RPMI8226 (cell line): ENCODE results near the gene ACTR1A.
"Not testable (repeated sequence)": the region's sequence is repeated elsewhere in the genome, so short reads cannot be mapped to it uniquely, and the experiment has no call there.

Source experiments
- DNase-seq: peaks from one replicate; pipeline ENCODE4 v3.0.0-alpha.2; 2015

Gene ACTR1A

DNA sequence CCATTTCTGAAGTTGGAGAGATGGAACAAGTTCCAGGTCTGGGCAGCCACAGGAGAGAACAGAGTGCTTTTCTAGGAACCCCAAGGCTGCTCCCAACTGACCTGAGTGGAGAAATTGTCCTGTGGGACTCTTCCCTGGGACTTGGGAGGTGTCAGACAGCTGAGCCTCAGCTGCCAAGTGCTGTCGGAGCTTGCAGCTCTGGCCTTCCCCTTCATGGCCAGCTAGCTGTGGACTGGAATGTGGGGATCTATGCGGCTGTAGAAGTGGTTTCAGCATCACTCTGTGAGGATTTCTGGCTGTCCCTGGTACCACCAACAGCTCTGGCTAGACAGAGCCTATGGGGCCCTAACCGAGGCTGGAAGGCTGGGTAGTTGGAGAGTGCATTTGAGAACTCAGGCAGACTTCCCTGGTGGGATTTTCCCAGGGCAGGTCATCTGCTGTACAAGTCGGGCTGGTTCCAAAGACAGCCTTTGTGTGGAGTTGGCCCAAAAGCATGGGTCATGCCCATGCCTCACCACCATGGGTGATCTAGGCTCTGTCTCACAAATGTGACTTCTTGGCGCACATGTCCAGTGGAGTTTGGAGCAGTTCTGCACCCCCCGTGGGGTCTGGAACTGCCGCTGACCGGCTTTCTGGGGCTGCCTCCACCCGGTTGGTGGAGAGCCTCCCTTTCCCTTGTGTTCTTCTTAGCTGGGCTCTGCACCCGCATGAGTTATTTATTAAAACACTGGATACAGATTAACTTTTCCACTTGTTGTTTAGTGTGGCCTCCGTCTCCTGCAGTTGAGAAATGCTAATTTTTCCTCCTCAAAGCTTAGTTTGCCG is 12.2 kb upstream of the ACTR1A start:
- no peak for DNase-seq

DNA sequence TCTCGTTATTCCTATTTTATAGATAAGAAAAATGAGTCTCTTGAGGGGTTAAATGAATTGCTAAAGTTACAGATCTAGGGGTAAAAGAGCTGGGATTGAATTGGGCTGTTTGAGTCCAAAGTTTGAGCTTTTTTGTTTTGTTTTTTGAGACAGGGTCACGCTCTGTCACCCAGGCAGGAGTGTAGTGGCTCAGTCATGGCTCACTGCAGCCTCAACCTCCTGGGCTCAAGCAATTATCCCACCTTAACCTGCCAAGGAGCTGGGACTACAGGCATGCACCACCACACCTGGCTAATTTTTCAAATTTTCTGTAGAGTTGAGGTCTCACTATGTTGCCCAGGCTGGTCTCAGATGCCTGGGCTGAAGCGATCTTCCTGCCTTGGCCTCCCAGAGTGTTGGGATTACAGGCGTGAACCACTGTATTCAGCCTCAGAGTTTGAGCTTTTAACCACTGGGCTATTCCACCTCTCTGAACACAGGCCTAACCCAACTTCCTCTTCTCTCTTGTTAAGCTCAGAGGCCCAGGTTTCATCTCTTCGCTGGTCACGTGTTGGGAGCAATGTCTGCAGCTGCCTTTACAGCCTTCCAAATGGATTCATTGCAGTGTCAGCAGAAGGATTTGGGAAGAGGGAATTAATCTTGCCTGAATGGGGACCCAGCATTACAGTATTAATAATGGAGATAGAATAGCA is 9.2 kb upstream of the ACTR1A start:
- DNase-seq, result peak; percentile 14

DNA sequence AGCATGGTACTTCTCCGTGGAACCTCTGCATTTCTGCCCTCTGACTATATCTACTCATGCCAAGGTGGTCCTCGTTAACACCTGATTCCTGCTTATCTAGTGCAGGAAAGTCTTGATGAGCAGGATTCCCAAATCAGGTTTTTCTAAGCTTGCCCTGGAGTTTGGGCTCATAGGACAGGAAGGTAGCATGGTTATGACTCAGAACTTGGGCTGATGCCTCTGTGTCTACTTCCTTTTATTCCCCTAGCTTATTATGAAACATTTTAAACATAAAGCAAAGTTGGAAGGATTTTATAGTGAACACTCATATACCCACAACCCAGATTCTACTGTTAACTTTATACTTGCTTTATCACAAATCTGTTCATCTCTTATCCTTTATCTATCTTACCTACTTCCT is 6.9 kb upstream of the ACTR1A start:
- no peak for DNase-seq

DNA sequence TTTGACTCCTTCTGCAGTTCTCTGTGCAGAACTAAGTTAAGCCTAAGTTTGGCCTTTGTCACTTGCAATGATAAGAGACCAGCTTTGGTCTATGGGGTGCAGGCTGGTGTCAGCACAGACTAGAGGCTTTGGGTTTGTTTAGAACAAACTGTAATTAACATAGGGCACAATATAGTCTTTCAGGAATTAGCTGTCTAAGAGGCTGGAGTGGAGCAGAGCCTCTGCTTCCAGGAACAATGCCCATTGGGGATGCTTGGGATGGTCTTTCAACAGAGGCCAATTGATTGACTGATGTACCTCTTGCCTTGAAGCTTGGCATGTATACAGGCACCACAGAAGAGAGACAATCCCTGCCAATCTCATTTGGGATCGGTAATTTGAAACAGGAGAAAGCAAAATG is 6.0 kb upstream of the ACTR1A start:
- DNase-seq, result no peak

DNA sequence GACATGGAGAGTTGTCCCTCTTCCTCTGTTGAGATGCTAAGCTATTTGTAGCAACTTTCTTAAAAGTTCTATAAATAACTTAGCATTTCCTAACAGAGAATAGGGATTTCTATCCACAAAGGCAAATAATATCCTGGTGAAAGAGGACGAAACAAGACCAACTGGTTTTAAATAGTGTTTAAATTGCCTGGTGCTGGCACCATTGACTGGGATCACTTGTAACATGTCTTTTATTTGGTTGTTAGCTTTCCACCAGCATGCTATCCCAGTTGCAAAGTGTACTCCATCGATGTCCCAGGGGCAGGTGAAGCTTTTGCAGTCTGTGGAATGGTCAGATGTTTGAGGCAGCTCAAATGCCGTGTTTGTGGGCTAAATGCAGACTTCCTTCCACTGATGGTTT is 5.0 kb upstream of the ACTR1A start:
- no peak for DNase-seq

DNA sequence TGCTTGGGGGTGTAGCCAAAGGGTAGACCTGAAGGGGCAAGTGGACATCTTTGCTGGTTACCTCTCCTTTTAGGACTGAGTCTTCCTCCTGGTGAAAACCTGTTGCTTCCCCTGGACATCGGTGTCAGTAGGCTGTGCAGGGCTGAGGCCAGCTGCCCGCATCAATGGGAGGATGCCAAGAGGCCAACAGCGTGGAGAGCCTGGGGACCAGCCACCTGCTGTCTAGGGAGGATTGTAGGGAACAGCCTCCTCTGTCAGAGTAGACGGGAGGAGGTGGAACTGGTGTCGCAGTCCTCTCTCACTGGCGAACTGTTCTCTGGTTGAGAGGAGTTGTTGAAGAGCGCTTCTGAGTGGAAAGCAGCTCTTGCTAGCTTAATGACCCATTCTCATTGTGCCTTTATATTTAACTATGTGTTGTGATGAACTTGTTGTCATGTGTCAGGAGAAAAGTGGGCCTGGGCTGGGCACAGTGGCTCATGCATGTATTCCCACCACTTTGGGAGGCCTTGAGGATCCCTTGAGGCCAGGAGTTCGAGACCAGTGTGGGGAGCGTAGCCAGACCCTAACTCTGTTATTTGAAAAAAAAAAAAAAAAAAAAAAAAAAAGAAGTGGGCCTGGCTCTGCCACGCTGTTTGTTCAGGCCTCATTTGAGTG is 3.1 kb upstream of the ACTR1A start:
- DNase-seq, result no peak

DNA sequence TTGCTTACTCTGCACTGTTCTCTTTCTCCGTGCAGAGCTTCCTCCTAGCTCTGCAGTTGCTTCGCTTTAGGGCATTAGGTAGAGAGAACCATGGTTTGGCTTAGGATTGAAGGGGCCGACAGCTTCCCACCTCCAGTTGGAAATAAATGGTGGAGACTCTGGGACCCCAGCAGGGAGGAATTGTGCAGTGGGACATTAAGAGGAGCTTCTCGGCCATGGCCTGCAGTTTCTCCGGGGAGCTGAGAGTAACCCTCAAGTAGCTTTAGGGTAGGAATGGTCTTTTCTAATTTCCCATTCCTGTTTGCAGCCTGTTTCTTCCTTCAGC is 2.4 kb upstream of the ACTR1A start:
- no peak for DNase-seq

DNA sequence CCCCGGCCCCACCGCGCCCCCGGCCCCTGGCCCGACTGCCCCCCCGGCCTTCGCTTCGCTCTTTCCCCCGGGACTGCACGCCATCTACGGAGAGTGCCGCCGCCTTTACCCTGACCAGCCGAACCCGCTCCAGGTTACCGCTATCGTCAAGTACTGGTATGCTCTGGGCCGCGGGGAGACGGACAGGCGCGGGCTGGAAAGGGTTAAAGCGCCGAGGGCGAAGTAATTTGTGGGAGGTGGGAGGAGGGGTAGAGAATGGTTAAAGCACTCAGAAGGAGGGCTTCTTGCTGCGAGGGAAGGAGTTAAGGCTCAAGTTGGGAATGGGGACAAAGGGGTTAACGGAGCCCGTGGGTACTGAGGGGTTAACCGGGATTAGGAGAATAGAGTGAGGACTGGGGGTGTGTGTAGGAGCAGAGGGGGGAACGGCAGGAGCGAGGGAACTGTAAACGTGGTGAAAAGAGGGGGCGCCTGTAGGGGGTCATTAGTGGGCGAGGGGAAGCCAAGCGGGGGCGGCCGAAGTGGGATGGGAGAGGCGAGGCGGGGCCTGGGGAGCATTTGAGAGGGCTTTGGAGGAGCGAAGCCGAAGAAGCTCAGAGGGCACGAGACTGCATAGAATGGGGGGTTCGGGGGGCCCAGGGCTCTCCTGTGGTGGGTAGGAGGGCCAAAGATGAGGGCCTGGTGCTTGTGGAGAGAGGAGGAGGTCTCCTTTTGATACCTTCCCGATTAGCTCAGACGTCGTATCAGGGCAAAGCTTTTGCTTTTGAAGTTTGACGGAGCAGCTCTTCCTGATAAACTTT is 1.9 kb upstream of the ACTR1A start:
- peak; percentile 63 for DNase-seq

DNA sequence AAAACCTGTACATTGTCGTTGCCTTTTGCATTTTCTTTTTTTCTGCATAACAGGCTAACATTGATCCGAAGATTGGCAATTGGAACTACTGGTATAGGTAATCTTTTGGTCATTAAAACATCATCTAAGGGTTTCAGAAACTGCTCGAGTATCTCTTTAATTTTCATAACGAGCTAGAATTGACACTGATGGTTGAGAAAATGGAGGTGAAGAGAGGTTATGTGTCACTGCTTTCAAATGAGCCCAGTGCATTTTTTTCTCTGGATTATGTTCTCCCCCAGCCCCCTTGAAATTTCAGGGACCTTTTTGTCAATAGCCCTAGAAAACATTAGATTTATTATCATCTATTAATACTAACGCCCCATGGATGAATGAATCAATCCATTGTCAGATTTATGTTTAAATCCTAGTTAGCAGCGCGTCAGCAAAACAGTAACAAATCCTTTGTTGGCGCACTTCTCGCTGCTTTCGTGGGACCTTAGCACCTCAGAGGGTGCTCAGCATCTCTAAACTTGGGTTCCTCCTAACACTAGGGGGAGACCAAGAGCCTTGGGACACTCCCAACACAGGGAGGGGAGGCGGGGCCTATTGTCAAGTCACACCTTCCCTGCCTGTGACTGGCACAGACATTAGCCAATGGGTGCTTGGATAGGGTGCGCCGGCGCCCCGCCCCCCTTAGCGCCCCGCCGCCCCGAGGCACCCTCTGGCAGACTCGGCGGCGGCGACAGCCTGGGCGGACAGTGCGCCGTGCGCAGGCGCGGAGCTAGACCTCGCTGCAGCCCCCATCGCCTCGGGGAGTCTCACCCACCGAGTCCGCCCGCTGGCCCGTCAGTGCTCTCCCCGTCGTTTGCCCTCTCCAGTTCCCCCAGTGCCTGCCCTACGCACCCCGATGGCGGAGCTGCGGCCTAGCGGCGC is 1.0 kb upstream of the ACTR1A start, which contains the start of gene SUFU:
Gene SUFU, plus strand, starts transcription at position 709 of the 915 bp plus-strand sequence. Its CDS starts 181 bp downstream, at position 890.
- peak; percentile 97 for DNase-seq

DNA sequence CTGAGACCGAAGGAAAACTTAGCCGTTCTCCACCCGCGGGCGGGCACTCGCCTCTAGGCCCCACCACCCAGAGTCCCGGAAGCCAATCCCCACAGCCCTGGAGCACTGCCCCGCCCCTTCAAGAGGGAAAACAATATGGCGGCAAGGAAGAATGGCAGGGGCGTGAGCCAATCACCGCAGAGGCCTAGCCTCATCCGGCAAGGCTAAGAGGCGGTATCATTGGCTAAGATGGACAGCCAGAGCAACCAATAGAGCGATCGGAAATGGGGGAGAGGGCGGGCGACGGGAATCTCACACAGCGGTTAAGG is 529 bp downstream of the ACTR1A start:
- peak; percentile 97 for DNase-seq

DNA sequence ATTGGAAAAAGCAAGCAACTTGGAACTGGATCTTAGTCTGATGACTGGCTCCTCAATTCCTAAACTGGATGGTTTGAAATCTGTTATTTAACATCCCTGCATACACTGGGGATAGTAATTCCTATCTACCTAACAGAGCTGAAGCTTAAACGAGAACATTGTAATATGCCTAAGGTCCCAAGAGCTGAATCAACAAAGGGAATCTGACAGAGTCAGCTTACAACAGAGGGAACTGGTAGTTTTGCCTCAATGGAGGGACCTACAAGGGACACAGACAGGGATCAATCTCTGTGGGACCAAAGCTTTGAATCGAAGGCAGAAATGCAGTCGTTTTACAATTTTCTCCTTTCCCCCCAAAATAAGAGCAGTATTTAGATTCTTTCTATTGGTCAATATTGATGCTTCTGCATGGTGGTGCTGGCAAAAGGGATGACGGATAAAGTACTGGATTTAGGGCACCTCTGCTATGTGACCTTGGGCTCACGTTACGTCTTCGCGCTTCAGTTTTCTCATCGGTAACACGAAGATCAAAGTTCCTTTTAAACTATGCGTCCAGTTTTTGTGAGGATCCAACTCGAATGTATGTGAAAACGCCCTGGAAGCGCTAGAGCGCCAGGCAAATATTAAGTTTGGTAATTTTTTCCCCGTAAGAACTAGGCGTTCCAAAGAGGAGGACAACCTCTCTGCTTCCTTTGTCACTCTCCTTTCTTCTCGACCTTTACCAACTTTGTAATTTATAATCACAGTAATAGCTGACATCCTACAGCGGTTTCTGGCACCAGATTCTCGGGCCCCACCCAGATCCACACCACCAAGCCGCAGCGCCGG is 1.1 kb downstream of the ACTR1A start:
- peak; percentile 10 for DNase-seq

DNA sequence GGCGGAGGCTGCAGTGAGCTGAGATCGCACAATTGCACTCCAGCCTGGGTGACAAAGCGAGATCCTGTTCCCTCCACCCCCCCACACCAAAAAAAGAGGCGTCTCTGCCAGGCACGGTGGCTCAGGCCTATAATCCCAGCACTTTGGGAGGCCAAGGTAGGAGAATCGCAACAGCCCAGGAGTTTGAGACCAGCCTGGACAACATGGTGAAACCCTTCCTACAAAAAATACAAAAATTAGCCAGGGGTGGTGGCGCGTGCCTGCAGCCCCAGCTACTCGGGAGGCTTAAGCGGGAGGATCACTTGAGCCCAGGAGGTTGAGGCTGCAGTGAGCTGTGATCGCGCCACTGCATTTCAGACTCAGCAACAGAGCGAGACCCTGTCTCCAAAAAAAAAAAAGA is 1.8 kb downstream of the ACTR1A start:
- DNase-seq, result not testable (repeated sequence)

DNA sequence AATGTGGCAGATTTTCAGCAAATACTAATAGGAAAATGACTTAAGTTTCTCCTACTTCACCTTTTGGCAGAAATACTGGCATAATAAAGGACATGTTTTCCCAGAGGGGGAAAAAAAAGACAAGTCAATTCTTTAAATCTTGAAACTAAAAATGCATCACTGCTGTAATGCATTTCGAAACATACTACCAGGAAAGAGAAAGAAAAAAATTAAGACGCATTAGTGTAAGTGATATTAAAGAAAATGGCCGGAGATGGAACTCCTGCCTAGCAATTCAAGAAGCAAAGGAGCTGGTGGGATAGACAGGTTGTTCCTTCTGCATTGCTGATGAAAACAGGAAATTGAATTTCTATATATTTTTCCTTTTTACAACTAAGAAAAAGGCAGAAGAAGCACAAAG is 3.2 kb downstream of the ACTR1A start:
- DNase-seq, result no peak

DNA sequence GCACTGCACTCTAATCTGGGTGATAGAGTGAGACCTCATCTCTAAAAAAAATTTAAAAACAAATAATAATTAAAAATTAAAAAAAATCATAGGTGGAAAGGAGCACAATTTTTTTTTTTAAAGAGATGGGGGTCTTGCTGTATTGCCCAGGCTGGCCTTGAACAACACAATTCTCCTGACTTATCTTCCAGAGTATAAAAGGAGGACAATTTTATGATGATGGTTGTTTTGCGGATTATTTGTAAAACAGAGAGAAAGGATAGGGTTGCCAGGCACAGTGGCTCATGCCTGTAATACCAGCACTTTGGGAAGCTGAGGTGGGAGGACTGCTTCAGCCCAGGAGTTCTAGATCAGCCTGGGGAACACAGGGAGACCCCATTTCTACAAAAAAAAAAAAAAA is 5.0 kb downstream of the ACTR1A start:
- DNase-seq, result no peak

DNA sequence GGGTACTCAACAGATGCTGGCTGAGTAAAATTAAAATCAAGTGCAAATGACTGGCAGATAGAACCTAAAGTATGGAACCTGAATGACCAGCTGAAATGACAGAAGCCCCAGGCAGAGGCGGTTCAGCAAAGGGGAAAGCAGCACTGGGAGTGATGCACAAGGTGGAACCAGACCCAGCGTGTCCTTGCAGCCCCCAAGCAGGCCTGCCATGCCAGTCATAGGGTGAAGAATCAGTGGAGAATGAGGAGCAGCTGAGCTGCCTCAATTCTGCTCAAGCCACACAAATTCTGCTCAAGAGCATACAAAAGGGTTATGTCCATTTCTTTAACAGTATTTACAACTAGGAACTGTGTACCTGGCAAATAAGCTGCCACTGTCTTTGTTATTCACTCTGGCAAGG is 8.7 kb downstream of the ACTR1A start:
- no peak for DNase-seq

DNA sequence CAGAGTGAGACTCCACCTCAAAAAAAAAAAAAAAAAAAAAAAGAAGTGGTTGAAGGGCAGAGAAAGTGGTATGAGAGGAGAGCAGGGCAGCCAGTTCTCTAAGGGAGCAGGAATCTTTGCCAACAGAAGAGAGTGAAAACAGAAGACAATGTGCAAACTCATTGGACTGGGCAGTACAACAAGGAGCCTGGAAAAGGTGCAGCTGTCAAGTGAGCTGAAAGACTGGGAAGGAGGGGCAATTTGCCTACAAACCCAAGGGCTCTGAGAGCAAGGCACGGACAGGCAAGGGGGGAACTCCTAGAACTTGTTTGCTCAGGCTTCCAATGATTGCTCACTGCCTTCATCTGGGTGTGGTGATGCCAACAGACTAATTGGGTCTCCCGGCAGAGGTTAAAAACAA is 9.5 kb downstream of the ACTR1A start:
- no peak for DNase-seq

DNA sequence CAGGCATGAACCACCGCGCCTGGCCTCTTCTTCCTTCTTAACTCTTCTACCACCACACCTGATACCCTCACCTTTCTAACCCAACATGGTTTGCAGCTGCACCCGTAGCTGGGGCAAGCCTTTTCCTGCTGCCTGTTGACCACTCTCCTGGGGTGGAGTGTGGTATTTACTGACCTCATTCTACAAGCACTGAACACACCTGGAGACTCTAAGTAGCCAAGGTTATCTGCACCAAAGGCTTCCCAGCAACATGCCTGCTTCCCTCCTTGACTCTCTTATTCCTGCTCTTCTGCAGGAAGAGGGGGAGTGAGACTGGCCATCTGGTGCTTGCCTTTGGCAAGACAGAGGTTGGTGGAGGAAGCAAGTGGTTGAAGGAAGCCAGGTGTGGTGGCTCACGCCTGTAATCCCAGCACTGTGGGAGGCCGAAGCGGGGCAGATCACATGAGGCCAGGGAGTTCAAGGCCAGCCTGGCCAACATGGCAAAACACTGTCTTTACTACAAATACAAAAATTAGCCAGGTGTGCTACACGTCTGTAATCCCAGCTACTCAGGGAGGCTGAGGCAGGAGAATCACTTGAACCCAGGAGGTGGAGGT is 10.1 kb downstream of the ACTR1A start:
- DNase-seq, result no peak

DNA sequence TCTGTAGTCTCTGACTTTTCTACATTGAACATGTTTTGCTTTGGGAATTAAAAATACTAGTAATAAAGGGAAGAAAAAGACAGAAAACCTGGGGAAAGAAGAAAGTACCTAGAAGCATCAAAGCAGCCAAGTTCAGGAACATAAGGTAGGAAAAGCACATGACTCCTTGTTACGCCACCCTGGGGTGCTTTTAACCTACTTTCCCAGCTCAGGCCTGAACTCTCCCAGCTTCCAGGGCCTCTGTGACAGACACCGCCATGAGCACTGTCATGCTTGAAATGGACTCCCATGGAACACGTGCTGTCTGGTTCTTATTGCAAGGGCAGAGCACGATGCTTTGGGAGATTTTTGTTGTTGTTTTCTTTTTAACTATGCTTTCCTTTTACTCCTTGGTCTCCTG is 11.4 kb downstream of the ACTR1A start:
- no peak for DNase-seq

DNA sequence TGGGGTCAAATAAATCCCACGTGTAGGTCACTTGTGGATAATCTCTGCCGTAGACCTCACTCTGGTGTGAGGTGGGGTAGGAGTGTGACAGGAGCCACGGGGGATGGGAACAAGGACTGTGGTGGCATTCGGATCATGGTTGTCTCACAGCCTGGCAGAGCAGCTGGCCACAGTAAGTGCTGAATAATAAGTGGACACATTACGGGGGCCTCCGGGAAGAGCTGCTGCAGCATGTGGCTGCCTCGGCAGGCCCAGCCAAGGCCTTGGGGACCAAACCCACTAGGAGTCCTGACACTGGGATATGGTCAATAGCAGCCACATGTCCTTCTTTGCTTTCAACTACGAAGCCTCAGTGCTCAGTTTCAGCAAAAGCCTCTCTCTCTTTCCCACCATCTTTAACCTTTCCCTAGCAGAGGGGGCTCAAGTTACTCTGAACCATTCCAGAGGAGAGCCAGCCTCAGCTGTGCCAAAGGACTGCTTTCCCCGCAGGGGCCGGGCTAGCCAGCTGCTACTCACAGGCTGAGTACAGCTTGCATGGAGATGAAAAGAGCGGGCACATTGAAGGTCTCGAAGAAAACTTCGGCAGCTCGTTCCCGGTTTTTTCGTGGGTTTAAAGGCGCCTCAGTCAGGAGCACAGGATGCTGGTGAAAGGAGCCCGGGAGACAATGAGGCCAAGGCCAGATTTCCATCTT is 17.3 kb downstream of the ACTR1A start:
- no peak for DNase-seq

DNA sequence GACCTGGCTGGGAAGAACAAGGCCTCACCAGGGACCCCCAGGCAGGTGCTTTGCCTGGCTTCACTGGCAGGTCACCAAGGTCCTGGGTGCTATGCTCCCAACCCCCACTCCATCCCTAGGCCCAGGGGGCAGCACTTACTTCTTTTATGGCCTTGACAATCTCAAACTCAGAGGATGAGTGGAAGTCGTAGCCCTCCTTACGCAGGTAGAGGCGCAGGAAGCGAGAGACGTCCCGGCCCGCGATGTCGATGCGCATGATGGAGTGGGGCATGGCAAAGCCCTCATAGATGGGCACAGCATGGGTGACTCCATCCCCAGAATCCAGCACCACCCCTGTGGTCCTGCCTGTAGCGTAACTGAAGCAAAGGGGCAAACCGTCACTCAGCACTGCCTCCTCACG is 18.5 kb downstream of the ACTR1A start:
- no peak for DNase-seq
